Stimulated activated CD4-positive, alpha-beta T cell treated with anti-CD3 and anti-CD28 coated beads, Interleukin-1b, Interleukin-23, amount 100 ng/mL, for 48 hours (primary cell): Measurements from ENCODE around the gene SPART.
"Not testable (repeated sequence)": the region's sequence is repeated elsewhere in the genome, so short reads cannot be mapped to it uniquely, and the experiment has no call there.

Experiments used
- DNase-seq: peaks from one replicate; pipeline ENCODE4 v3.0.0-alpha.2; 2020

SPART gene

DNA sequence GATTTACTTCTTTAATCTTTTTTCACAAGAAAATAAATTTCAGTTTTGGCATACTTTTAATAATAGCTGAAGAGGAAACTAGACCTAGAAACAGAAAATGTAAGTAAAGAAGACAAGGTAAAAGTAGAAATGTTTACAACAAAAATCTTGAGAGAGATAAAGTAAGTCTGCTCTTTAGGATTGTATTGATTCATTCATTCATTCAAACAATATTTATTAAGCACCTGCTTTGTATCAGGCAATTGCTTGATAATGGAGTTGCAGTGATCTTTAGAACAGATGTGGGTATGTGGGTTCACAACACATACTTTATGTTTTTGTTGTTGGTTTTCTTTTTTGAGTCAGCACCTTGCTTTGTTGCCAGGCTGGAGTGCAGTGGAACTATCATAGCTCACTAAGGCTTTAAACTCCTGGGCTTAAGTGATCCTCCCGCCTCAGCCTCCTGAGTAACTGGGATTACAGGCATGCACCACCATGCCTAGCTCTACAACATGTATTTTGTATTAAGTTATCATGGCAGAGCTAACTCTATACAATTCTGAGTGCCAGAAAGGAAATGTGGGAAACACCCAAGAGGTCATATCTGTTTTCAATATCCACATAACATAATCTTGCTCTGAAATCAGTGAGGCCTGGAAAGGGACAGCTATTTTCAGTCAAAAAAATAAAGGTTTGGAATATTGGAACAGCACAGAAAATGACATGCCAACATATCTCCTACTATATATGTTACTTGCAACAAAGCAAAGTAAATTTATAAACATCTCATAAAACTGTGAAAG, 8.8 kb upstream of the SPART start:
- no peak for DNase-seq

DNA sequence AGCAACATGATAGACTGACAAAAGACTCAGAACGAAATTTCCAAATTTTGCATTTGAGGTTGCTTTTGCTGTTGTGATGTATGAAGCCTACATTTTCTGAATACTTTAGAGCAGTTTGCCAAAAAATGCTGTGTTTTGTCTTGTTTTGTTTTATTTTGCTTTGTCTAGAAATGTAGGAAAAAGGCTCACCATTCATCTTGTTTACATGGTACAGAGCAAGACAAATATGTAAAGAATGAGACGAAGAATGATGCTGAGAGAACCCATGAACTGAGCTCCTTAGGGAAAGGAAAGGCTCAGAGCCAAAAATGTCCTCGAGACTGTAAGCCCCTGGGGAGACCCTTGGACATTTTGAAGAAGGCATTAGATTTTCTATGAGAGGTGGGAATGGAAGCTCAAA, 6.8 kb upstream of the SPART start:
- DNase-seq = no peak

DNA sequence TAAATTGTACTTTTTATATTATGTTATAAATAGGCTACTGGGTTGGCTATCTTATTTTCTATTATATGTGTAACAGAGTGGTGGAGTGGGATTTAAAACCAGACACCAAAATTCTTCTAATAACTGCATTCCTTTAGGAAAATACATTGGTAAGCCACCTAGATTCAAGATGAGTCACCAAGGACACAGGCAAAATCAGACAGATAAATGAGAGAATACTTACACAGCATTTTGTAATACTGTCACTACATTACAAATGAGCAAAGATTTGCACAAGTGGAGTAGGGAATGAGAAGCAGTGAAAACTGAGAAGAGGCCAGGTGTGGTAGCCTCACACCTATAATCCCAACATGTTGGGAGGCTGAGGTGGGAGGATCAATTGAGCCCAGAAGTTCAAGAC, 6.2 kb upstream of the SPART start:
- DNase-seq = no peak

DNA sequence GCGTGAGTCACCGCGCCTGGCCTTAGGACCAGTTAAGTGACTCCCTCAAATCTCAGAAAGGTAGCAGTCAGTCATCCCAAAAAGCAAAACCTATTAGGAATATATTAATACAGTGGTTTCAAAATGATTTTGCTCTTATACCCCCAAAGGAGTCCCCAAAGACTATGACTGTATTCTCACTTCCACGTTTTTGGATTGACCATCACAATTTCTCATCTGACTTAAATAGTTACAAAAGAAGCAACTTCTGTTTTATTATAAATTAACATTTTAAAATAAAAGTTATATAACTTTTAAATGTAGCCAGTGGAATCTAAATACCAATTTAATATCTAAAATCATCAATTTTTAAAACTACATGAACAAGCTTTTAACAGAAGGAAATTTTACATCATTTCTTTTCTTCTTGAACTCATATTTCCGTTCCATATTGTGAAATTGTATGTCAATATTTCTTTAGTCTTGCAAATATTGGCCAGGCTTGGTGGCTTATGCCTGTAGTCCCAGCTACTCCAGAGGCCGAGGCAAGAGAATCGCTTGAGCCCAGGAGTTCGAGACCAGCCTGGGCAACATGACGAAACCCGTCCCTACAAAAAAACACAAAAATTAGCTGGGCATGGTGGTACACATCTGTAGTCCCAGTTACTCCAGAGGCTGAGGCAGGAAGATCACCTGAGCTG, 1.5 kb upstream of the SPART start:
- DNase-seq = no peak

DNA sequence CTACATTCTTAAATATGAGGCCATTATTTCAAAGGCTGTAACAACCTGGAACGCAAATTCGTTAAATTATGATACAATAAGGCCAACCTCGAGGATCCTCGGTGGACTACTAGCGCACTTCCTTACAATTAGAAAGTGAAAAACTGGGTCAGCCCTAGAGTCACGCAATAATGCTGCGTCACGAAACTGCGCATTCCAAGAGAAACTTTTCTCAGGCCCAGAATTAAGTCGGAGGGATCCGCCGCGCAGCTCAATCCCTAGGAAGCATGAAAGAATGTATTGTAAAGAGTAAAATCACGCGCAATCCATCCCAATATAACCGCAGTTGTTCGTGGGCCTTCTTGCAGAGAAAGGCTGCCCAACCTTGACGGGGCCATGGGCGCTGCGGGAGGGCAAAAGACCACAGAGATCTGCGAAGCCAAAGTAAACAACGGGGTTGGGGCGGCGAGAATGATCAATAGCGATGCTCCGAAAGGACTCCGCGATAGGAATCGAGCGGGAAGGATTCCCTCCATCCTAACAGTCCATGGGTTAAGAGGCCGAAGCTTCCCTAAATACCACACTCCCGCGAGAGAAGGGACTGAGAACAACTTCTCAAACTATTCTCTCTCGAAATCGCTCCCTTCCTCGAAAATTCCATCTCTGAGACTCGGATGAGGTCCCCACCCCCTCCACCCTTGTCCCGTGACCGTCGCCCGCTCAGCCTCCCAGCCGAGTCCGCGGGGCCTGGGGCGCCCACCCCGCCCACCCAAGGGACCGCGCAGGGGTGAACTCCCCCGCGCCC, 564 bp downstream of the SPART start:
- DNase-seq = peak; percentile 17

DNA sequence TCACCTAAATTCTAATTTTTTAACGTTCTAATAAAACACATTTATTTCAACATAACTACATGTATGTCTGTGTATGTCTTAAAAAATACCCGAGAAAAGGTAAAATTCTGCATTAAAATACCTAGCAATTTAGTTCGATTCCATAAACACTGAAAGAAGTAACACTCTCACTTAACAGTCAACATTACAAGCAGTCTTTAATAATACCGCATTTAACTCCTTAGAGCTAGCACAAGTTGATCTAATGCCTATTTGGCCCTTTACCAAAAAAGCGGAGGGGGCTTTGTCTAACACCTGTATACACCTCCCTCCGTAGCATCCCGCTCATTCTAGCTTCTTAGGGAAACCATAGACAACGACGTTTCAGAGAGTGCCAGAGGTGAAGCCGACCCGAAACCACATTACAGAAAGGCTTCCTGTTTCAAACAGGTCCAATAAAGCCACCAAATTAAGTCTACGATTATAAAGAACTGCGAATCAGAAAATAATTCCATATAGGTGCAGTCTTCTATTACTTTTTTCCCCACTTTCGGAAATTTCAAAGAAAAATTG, 1.2 kb downstream of the SPART start:
- no peak for DNase-seq

DNA sequence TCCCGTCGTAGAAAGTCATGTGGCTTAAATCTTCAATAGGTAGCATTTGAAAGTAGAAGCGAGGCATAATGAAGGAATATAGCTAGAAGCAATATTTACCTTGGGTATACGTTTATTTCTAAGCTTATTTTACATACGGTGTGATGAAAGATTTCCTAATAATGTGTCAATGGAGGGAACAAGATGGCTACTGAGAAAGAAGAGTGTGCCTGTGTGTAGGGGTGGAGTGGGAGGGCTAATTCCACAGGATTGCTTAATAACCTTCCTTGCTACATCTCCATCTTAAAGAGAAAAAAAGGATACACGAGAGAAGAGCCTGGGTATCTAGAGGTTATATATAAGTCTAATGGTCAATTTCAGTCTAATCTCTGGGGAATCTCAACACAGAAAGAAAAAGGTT, 2.0 kb downstream of the SPART start:
- DNase-seq = no peak

DNA sequence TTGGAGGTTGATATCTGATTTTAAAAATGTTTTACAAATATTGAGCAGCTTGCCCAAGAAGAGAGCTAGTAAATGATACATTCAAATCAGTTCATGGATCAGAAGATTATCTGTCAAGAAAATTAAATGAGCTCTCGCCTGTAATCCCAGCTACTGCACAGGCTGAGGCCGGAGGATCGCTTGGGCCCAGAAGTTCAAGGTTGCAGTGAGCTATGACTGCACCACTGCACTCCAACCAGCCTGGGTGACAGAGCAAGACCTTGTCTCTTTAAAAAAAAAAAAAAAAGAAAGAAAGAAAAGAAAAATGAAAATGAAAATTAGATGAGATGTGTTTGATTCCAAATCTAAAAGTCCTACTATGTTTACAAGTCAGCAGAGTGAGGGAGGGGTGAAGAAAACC, 2.4 kb downstream of the SPART start:
- DNase-seq = no peak

DNA sequence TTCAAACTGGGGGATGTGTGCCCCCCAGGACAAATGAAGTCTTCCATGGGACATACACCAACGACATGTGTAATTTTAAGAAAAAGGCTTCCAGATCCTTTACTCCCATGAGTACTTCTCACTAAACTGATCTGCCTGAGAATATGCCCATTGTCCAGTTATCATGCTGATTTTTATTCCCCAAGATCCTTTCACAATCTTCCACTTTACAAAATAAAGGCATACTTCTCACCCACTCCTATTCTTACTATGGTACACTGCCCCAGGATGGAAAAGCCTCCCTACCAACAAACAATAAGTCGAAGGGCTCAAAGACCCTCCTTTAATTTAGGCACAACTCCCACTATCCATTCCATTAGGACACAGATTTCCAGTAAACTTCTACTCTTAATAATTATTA, 3.5 kb downstream of the SPART start:
- no peak for DNase-seq

DNA sequence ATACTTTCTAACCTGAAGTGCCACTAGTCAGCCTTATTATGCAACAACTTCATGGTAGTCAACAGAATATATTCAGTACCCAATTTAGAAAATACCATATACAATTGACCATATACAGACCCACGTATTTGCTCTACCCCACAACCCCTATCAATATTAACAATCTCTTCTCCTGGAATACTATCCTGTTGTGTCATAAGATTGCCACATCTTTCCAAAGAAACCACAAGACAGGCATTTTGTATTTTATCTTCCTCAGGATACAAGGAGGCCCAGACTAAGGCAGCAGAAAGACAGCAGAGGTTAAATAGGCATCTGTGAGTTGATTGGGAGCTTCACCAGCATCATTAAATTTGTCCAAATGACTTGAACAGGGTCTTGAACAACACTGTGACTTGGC, 4.5 kb downstream of the SPART start:
- no peak for DNase-seq

DNA sequence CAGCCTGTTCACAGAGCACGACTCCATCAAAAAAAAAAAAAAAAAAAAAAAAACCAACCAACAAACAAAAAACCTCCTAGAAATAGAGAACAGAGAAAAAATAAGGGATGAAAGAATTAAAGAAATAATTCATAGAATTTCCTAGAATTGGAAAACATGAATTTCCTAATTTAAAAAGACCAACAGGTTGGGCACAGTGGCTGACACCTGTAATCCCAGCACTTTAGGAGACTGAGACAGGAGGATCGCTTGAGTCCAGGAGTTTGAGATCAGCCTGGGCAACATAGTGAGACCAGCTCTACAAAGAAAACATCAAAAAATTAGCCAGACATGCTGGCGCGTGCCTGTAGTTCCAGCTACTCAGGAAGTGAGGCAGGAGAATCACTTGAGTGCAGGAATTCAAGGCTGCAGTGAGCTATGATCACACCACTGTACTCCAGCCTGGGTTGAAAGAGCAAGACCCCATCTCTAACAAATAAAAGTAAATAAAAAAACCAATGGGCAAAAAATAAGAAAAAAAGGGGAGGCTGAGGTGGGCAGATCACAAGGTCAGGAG, 6.5 kb downstream of the SPART start:
- no peak for DNase-seq

DNA sequence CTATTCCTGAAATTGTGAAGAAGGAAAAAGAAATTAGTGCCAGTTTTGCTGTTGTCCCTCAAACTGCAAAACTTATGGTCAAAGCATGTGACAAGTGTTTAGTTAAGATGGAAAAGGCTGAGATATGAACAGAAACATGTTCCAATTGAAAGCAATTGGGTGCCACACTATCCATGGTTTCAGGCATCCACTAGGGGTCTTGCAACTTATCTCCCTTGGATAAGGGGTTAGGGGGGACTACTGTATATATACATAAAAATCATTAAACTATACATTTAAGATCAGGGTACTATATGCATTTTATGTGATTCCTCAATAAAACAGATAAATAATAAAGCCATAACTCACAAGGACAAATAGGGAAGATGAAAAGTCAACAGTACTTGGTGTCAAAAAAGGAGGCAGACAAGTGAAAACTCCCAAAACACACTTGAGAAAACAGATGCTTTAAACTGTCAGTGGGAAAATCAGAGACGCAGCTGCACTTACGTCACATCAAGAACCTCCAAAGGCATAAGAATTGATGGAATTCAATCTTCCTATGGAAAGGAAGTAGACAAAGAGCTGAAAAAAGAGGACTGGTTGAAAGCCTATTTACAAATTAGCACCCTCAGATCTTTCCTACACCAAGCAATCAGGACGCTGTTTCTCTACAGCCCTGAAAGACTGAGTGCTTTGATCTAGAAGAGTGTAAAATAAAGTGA, 8.1 kb downstream of the SPART start:
- no peak for DNase-seq

DNA sequence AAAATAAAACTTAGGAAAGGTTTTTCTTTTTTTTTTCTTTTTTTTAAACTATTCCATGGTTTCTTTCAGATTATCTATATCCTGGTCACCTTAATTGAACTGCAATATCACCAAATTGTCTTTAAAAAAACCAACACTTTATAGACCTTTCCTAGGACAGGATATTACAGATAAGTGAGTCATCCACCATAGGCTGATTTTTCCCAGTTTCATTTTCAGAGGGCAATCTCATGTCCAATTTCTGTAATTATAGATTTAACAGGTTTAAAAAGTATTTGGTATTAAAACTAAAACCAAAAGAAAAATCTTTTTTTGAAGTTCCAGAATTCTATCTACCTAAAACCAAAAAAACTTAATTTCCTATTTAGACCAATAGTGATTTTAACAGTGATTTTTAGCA, 13.2 kb downstream of the SPART start:
- no peak for DNase-seq

DNA sequence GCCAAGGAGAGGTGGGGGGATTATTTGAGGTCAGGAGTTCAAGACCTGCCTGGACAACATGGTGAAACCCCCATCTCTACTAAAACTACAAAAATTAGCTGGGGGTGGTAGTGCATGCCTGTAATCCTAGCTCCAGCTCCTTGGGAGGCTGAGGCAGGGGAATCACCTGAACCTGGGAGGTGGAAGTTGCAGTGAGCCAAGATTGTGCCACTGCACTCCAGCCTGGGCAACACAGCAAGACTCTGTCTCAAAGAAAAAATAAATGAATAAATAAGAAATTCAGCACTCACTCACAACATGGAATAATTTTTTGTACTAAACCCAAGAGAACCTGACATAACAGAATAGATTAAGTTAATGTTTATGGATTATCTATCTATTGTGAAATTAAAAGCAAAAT, 13.9 kb downstream of the SPART start:
- not testable (repeated sequence) for DNase-seq

DNA sequence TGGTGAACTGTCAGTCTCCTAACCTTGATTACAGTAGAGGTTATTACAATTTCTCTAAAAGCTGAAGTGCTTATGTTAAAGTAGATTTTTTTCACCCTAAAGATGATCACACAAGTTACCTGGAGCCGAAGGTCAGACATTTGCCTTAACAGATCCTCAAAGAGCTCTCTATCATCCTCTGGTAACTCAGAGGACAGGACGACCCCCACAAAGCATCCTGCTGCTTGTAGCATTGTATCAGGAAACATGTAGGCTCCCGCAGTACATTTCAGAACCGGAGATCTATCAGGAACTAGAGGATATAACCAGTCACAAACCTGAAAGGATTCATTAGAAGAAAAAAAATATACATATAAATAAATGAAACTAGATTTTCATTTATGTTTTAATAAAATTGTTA, 14.9 kb downstream of the SPART start:
- no peak for DNase-seq

DNA sequence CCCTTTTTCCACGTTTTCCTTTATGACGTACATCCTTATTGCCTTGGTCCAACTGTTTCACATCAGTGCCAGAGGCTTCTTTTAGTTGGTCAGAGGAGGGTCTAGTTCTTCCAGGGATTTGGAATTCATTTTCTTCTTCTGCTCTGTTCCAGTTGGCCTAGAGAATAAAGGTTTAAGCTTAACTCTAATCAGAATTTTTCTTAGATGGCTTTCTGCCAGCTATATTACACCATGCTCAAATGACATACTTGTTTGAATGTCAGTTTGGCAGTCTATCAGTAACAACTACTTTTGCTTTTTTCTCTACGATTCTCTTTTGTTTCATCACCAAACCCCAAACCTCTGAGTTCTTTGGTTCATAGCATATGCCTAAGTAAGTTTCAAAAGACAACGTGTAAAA, 16.8 kb downstream of the SPART start:
- DNase-seq = no peak

DNA sequence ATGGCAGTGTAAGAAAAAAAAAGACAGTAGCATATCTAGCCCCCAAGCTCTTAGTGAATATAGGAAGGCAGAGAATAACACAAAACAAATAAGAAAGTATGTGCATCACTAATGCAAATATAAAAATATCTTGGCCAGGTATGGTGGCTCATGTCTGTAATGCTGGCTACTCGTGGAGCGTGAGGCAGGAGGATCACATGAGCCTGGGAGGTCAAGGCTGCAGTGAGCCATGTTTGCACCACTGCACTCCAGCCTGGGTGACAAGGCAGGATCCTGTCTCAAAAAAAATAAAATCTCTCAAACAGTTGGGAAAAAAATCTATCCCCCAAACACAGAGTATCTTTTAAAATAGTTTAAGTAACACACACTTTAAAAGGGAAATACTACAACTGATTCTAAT, 17.4 kb downstream of the SPART start:
- DNase-seq = no peak

DNA sequence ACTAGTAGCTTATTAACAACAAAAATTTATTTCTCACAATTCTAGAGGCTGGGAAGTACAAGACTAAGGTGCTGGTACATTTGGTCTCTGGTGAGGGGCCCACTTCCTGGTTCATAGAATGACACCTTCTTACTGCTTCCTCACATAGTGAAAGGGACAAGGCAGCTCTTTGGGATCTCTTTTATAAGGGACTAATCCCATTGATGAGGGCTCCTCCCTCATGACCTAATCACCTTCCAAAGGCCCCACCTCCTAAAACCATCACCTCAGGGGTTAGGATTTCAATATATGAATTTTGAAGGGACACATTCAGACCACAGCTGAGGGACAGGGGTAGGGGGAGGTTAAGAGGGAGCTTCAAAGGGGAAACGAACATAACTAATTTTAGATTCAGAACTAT, 20.3 kb downstream of the SPART start:
- DNase-seq = no peak

DNA sequence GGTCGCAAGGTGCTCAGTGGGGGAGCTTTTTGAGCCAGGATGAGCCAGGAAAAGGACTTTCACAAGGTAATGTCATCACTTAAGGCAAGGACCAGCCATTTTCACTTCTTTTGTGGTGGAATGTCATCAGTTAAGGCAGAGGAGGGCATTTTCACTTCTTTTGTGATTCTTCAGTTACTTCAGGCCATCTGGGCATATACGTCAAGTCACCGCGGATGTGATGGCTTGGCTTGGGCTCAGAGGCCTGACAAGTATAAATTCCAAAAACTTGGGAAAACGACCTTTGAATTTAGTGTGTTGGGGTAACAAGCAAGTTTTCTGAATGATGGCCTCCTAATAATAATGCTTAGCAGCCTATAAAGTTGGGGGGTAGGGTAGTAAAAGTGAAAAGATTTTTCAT, 21.3 kb downstream of the SPART start:
- DNase-seq = not testable (repeated sequence)

DNA sequence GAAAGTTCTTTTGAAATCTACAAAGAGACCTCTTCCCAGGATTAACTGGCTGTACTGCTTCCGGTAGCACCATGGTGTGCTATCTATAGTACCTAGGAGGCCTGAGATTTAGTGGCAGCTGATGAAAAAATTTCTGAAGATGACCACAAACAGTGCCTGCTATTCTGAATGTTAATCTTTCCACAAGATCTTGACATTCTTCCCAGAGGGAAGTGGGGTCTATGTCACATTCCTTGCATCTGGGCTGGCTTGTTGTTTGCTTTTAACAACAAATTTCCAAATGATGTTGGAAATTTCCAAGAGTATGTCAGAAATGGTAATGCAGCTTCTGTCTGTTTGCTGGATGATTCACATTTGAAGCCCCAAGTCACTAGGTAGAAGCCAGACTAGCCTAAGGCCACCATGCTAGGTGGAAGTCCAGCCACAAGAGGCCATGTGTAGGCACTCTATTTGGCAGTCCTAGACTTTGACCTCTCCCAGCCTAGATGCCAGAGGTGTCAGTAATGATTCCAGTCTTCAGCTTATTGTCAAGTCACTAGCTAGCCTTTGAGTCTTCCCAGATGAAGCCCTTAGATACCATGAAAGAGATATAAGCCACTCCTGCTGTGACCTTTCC, 22.1 kb downstream of the SPART start:
- DNase-seq = no peak

DNA sequence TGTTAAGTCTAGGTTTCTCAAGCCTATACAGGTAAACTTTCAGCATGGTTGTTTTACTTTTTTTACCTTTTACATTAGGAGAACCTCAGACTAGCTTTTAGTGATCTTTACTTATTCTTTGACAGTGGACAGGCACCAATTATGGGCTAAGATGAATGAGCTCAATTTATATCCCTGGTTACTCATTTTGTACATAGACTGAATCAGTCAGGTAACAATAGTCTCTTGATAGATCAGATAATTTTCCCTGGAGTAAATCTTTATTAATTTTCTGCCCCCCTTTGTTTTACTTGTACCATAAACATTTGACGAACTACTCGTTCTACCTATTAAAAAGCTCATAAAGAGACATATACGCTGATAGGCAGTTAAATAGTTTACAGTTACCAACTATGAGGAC, 22.8 kb downstream of the SPART start:
- DNase-seq = no peak

DNA sequence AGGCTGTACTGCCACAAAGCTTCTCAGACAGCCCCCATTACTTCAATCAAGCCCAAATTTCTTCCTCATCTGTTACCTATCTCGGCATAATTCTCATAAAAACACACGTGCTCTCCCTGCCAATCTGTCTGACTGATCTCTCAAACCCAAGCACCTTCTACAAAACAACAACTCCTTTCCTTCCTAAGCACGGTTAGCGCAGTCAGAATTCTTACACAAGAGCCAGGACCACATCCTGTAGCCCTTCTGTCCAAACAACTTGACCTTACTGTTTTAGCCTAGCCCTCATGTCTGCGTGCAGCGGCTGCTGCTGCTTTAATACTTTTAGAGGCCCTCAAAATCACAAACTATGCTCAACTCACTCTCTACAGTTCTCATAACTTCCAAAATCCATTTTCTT, 26.4 kb downstream of the SPART start:
- DNase-seq = not testable (repeated sequence)
